CD14-positive monocyte (primary cell): ENCODE measurements around the gene UCN. TPM values are rescaled to one million over a fixed set of nuclear protein-coding genes. Genes with fewer than 3 reads are reported as not detected.
A peak's percentile ranks its signal among the peaks of the same experiment; 100 is the strongest.

Source experiments
- DNase-seq, 3 donors: peaks; one replicate each; pipeline ENCODE4 v3.0.0-alpha.2; 2011 to 2022
- H2AFZ ChIP-seq: 2 replicates; pipeline ENCODE4 v1.6.0; 2012; ENCODE audit warnings: mild to moderate bottlenecking, low read depth, low read length, inconsistent platforms; ENCODE audit not compliant: insufficient read depth, poor library complexity, severe bottlenecking
- H3K27ac ChIP-seq, 2 donors: 1 replicate in 1 of 2; 2 replicates in 1 of 2; pipeline ENCODE4 v1.5.1; 2012 to 2013; ENCODE audit warnings: low read length in 2 of 2, control low read depth in 1 of 2, inconsistent platforms in 1 of 2, low read depth in 1 of 2, mild to moderate bottlenecking in 1 of 2
- H3K27me3 ChIP-seq, 2 donors: one replicate each; pipeline versions ENCODE4 v1.6.0 to v1.6.1; 2011 to 2013; ENCODE audit warnings: low read length in 2 of 2; ENCODE audit not compliant: control insufficient read depth in 2 of 2, insufficient read depth in 2 of 2
- H3K36me3 ChIP-seq, 2 donors: replicated peaks in 1 of 2; 1 replicate in 1 of 2; 2 replicates in 1 of 2; pipeline versions ENCODE4 v1.5.1 to v1.6.1; 2012 to 2013; ENCODE audit warnings: low read length in 2 of 2, control low read depth in 1 of 2, inconsistent platforms in 1 of 2, mild to moderate bottlenecking in 1 of 2; ENCODE audit not compliant: insufficient read depth in 2 of 2, control insufficient read depth in 1 of 2
- H3K4me1 ChIP-seq, 2 donors: 1 replicate in 1 of 2; 2 replicates in 1 of 2; pipeline versions ENCODE4 v1.5.1 to v1.6.1; 2012 to 2013; ENCODE audit warnings: low read length in 2 of 2, control low read depth in 1 of 2, inconsistent platforms in 1 of 2, mild to moderate bottlenecking in 1 of 2, moderate library complexity in 1 of 2; ENCODE audit not compliant: insufficient read depth in 2 of 2, control insufficient read depth in 1 of 2
- H3K4me2 ChIP-seq: replicated peaks from 2 replicates; pipeline ENCODE3; 2012; ENCODE audit warnings: low read length, moderate library complexity, mild to moderate bottlenecking; ENCODE audit not compliant: poor library complexity, severe bottlenecking; ENCODE audit errors: extremely low read depth
- H3K4me3 ChIP-seq, 3 experiments: fragments of 200-600 bp in 1 of 3; sonication (generic) in 1 of 3; replicated peaks in 1 of 3; 1 replicate in 2 of 3; 2 replicates in 1 of 3; pipeline ENCODE4 v1.5.1; 2011 to 2013; ENCODE audit warnings: low read length in 3 of 3, mild to moderate bottlenecking in 3 of 3, control low read depth in 2 of 3, low read depth in 2 of 3, inconsistent platforms in 1 of 3, moderate library complexity in 1 of 3
- H3K79me2 ChIP-seq: 2 replicates; pipeline ENCODE4 v1.6.0; 2012; ENCODE audit warnings: mild to moderate bottlenecking, control low read depth, inconsistent platforms, low read length, moderate library complexity; ENCODE audit not compliant: insufficient read depth
- H3K9ac ChIP-seq: 2 replicates; pipeline ENCODE4 v1.6.0; 2017; ENCODE audit warnings: low read length, mild to moderate bottlenecking; ENCODE audit not compliant: insufficient read depth, poor library complexity, severe bottlenecking
- H3K9me3 ChIP-seq, 2 donors: replicated peaks in 1 of 2; 1 replicate in 1 of 2; 2 replicates in 1 of 2; pipeline versions ENCODE4 v1.5.1 to v1.6.1; 2012 to 2013; ENCODE audit warnings: low read length in 2 of 2, control low read depth in 1 of 2; ENCODE audit not compliant: control insufficient read depth in 1 of 2, insufficient read depth in 1 of 2
- H4K20me1 ChIP-seq: 2 replicates; pipeline ENCODE4 v1.6.0; 2012; ENCODE audit warnings: mild to moderate bottlenecking, low read length, control low read depth, moderate library complexity; ENCODE audit not compliant: insufficient read depth
- H3K27ac Mint-ChIP-seq, 7 donors: one replicate each; pipeline ENCODE4 v1.8.0; 2020; ENCODE audit warnings: mild to moderate bottlenecking in 7 of 7, mixed read lengths in 7 of 7, moderate library complexity in 6 of 7, inconsistent platforms in 2 of 7
- H3K27me3 Mint-ChIP-seq, 3 donors: one replicate each; pipeline ENCODE4 v1.8.0; 2021 to 2022; ENCODE audit warnings: low read depth in 3 of 3, mild to moderate bottlenecking in 3 of 3, mixed read lengths in 3 of 3, moderate library complexity in 3 of 3, inconsistent platforms in 1 of 3
- H3K36me3 Mint-ChIP-seq, 2 donors: one replicate each; pipeline ENCODE4 v1.8.0; 2020; ENCODE audit warnings: mixed read lengths in 2 of 2, inconsistent platforms in 1 of 2, mild to moderate bottlenecking in 1 of 2
- H3K4me1 Mint-ChIP-seq: one replicate; pipeline ENCODE4 v1.8.0; 2020; ENCODE audit warnings: mild to moderate bottlenecking, mixed read lengths
- H3K4me3 Mint-ChIP-seq, 2 donors: one replicate each; pipeline ENCODE4 v1.8.0; 2020; ENCODE audit warnings: mild to moderate bottlenecking in 2 of 2, mixed read lengths in 2 of 2, moderate library complexity in 1 of 2
- H3K9me3 Mint-ChIP-seq, 7 donors: one replicate each; pipeline ENCODE4 v1.8.0; 2020 to 2022; ENCODE audit warnings: mixed read lengths in 7 of 7, mild to moderate bottlenecking in 6 of 7, moderate library complexity in 6 of 7, inconsistent platforms in 2 of 7
- CTCF ChIP-seq: fragments of 200-600 bp; IDR thresholded peaks from one replicate; pipeline ENCODE4 v1.8.0; 2022; ENCODE audit warnings: antibody characterized with exemption, mild to moderate bottlenecking
- WGBS: methylation state at CpG from one replicate; pipeline ENCODE4 v1.1.5; 2013; ENCODE audit warnings: missing lambda C conversion rate; ENCODE audit not compliant: insufficient coverage; 5-methylcytosine and 5-hydroxymethylcytosine counted together
- intact Hi-C, 2 donors: fragments of 100-400 bp; cut with micrococcal nuclease; formaldehyde crosslinking; loops; one replicate each; pipeline versions ENCODE4 v1.15.0 to v1.15.1; 2023
- polyA plus RNA-seq, 3 donors: library from polyadenylated mRNA; depleted of rRNA in 1 of 3; unstranded in 2 of 3; stranded (reverse) in 1 of 3; fragments of 300-500 nt in 2 of 3; fragments of >200 nt in 1 of 3; fragmentation: Illumina TruSeq in 2 of 3; gene quantifications; 1 replicate in 2 of 3; 2 replicates in 1 of 3; pipeline ENCODE4 v1.2.3, GENCODE V29; 2012 to 2021

Gene UCN
- polyA plus RNA-seq, 3 donors, result 0.39 to 2.2 (median 0.60) TPM

GRCh38 chr2:27306573-27307286 lies 1.5 kb downstream of the UCN start:
- H3K9me3 ChIP-seq, result peaks cover 0 to 7% of the 10 kb centered on the region in 2 donors
- H3K9ac ChIP-seq, result peak overlapping the region; percentile 21
- WGBS, result 2% methylated on average over 41 of the region's 51 CpGs

GRCh38 chr2:27306136-27306535 lies 2.1 kb downstream of the UCN start:
- no peak for DNase-seq
- Histone ChIP-seq H3K4me1 (peaks cover 12 to 14% of the 10 kb centered on the region in 2 donors), H3K27ac (no peak overlapping the region), H3K27me3 (peaks cover 4 to 32% of the 10 kb centered on the region in 2 donors), H3K4me3 (no peak overlapping the region), H3K9ac (peak overlapping the region; percentile 21), H3K79me2 (no peaks in the 10 kb centered on the region), H3K36me3 (peaks cover 4 to 18% of the 10 kb centered on the region in 2 donors), H3K4me2 (no peak overlapping the region), H4K20me1 (no peaks in the 10 kb centered on the region), H2AFZ (no peak overlapping the region), H3K9me3 (peaks cover 0 to 7% of the 10 kb centered on the region in 2 donors)
- TF ChIP-seq CTCF, result no peak
- peaks cover 38 to 47% (median 45%) of the 10 kb centered on the region in 3 donors for H3K27me3 Mint-ChIP-seq
- H3K27ac Mint-ChIP-seq, result no peak overlapping the region
- peaks cover 17% of the 10 kb centered on the region for H3K4me1 Mint-ChIP-seq
- intact Hi-C loops, result no loop called here
- H3K36me3 Mint-ChIP-seq, result peaks cover 21 to 27% of the 10 kb centered on the region in 2 donors
- H3K4me3 Mint-ChIP-seq, result peak overlapping the region in 1 of 2 donors; percentile 59
- 40% methylated on average over 24 of the region's 26 CpGs for WGBS
- peaks cover 0 to 6% (median 1%) of the 10 kb centered on the region in 7 donors for H3K9me3 Mint-ChIP-seq

More at GRCh38 chr2:27306573-27307286, 1.5 kb downstream of the UCN start:
- peak overlapping the region; percentile 3 for H3K4me2 ChIP-seq
- H3K4me1 ChIP-seq, result peaks cover 12 to 14% of the 10 kb centered on the region in 2 donors
- Mint-ChIP-seq H3K4me3 (peak overlapping the region in 1 of 2 donors; percentile 73), H3K27me3 (peaks cover 38 to 48% (median 47%) of the 10 kb centered on the region in 3 donors), H3K9me3 (peaks cover 0 to 6% (median 1%) of the 10 kb centered on the region in 7 donors), H3K4me1 (peaks cover 17% of the 10 kb centered on the region), H3K36me3 (peaks cover 27 to 33% of the 10 kb centered on the region in 2 donors), H3K27ac (no peak overlapping the region)
- TF ChIP-seq CTCF, result no peak
- no peaks in the 10 kb centered on the region for H4K20me1 ChIP-seq
- no peak overlapping the region for H2AFZ ChIP-seq
- no peak for DNase-seq
- H3K27me3 ChIP-seq, result peaks cover 4 to 32% of the 10 kb centered on the region in 2 donors
- intact Hi-C loops, result no loop called here
- H3K79me2 ChIP-seq, result no peaks in the 10 kb centered on the region
- no peak overlapping the region for H3K27ac ChIP-seq
- peaks cover 10 to 24% of the 10 kb centered on the region in 2 donors for H3K36me3 ChIP-seq
- H3K4me3 ChIP-seq, result peak overlapping the region in 1 of 3 experiments; percentile 5
